ENCODE results near the gene ABCA1. TPM values are rescaled to one million over a fixed set of nuclear protein-coding genes. Genes with fewer than 3 reads are reported as not detected.
A peak's percentile ranks its signal among the peaks of the same experiment; 100 is the strongest.

ABCA1 gene
- total RNA-seq, 2 donors from 2014 or later: 7.9 to 19.2 TPM

DNA sequence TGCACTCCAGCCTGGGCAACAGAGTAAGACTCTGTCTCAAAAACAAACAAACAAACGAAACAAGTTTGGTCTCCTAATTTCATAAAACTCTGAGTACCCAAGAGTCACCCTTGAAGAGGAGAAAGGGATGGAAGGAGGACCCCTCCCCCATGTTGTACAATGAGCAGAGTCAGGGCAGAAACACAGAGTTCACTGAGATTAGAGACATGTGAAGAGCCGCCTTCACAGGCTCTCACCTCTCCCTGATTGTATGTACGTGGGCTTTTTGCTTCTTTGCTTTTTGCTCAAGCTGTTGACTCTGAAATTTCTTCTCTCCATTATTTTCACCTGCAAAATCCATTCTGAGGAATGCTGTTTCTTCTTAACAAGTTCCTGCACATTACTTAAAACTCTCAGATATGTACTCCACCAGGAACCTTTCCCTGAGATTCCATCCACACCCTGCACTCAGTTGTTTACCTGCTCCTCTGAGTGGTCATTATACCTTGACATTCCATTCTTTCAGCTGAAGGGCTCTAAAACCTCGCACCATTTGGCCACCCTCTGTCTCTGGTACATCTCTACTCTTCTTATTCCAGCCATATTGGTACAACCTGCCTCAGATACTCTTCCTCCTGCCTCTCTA lies 44.4 kb upstream of the ABCA1 start:
- DNase-seq (ENCODE audit: low spot score): no peak
- no peaks in the 10 kb centered on the region for H3K9me3 ChIP-seq
- no peaks in the 10 kb centered on the region for H3K27me3 ChIP-seq
- peaks cover 0 to 18% of the 10 kb centered on the region in 2 donors for H3K4me1 ChIP-seq
- no peaks in the 10 kb centered on the region for H3K36me3 ChIP-seq
- H3K27ac ChIP-seq: no peak overlapping the region
- no peak overlapping the region for H3K4me3 ChIP-seq
- TF ChIP-seq, protein P1, sequence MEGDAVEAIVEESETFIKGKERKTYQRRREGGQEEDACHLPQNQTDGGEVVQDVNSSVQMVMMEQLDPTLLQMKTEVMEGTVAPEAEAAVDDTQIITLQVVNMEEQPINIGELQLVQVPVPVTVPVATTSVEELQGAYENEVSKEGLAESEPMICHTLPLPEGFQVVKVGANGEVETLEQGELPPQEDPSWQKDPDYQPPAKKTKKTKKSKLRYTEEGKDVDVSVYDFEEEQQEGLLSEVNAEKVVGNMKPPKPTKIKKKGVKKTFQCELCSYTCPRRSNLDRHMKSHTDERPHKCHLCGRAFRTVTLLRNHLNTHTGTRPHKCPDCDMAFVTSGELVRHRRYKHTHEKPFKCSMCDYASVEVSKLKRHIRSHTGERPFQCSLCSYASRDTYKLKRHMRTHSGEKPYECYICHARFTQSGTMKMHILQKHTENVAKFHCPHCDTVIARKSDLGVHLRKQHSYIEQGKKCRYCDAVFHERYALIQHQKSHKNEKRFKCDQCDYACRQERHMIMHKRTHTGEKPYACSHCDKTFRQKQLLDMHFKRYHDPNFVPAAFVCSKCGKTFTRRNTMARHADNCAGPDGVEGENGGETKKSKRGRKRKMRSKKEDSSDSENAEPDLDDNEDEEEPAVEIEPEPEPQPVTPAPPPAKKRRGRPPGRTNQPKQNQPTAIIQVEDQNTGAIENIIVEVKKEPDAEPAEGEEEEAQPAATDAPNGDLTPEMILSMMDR (IDR thresholded peaks at IDR 0.05): no peak

DNA sequence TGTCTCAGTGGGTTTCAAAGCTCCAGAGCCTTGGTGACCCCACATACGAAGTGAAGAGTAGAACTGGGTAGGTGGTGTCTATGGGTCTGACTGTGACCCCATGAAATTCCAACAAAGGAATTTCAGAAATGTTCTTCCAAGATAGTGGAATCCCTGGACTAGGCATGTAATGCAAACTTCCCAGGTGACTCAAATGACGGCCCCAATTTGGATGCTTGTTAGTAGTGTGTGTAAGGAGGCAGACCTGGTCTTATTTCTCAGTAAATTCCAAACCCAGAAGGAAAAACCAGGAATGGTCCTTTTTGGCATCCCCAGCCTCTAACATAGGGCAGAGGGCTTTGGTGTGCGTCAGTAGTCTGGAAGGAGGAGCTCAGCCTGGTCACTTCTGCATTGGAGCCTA lies 43.6 kb upstream of the ABCA1 start:
- TF ChIP-seq, protein P1 (IDR thresholded peaks at IDR 0.05): no peak
- H3K27ac ChIP-seq: no peak overlapping the region
- H3K36me3 ChIP-seq: no peaks in the 10 kb centered on the region
- no peaks in the 10 kb centered on the region for H3K9me3 ChIP-seq
- H3K4me1 ChIP-seq: peaks cover 0 to 18% of the 10 kb centered on the region in 2 donors
- no peak for DNase-seq (ENCODE audit: low spot score)
- no peak overlapping the region for H3K4me3 ChIP-seq
- H3K27me3 ChIP-seq: no peaks in the 10 kb centered on the region

DNA sequence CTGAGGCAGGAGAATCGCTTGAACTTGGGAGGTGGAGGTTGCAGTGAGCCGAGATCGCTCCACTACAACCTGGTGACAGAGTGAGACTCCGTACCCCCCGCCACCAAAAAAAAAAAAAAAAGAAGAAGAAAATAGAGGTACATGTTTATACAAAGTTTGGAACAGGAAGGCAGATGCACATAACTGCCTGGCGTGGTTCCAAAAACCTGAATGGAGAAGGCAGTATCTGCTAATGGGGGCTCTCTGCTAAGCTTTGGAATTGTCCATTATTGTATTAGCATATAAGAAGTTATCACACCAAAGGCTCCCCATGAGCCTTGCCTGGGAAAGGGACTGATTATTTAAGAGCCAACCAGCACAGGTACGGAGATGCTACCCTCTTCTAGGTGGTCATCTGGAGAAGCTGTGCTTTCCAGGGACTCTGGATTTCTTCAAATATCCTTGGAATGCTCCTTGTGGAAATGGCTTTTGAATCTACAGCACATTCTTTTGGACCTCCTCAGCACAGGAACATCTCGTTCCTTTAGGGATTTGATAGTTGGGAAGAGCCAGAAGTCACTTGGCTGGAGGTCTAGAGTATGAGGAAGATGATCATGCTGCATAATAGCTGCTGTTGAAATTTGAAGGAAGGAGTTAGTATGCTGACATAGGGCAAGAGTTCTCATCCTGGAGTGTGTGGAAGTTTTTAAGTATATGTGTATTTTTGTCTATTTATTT lies 42.5 kb upstream of the ABCA1 start:
- H3K36me3 ChIP-seq: no peaks in the 10 kb centered on the region
- H3K27ac ChIP-seq: no peak overlapping the region
- peaks cover 0 to 18% of the 10 kb centered on the region in 2 donors for H3K4me1 ChIP-seq
- DNase-seq (ENCODE audit: low spot score): no peak
- TF ChIP-seq, protein P1 (IDR thresholded peaks at IDR 0.05): no peak
- no peaks in the 10 kb centered on the region for H3K27me3 ChIP-seq
- H3K9me3 ChIP-seq: no peaks in the 10 kb centered on the region
- no peak overlapping the region for H3K4me3 ChIP-seq

DNA sequence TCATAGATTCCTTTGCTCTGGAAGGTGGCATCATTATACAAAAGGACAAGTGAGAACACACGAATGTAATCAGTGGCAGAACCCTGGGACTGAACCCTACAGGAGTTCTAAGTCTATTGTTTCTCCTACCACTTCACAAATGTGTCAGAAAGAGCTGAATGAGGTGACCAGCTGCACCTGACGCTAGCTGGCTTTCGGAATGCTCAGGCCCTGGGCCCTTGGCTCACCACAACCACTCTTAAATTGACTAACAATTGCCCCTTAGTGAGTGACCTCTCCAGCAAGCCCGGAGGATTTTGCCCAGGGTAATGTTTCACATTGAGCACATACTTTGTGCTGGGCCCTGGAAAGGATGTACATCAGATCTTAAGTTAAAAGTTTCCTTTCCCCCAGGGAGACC lies 41.2 kb upstream of the ABCA1 start:
- peak overlapping the region; percentile 90 to 91 for H3K27ac ChIP-seq
- H3K4me3 ChIP-seq: peak overlapping the region in 1 of 2 donors; percentile 61
- H3K4me1 ChIP-seq: peaks cover 0 to 18% of the 10 kb centered on the region in 2 donors
- DNase-seq (ENCODE audit: low spot score): no peak
- H3K36me3 ChIP-seq: no peaks in the 10 kb centered on the region
- TF ChIP-seq, protein P1 (IDR thresholded peaks at IDR 0.05): no peak
- H3K27me3 ChIP-seq: no peaks in the 10 kb centered on the region
- H3K9me3 ChIP-seq: no peaks in the 10 kb centered on the region

DNA sequence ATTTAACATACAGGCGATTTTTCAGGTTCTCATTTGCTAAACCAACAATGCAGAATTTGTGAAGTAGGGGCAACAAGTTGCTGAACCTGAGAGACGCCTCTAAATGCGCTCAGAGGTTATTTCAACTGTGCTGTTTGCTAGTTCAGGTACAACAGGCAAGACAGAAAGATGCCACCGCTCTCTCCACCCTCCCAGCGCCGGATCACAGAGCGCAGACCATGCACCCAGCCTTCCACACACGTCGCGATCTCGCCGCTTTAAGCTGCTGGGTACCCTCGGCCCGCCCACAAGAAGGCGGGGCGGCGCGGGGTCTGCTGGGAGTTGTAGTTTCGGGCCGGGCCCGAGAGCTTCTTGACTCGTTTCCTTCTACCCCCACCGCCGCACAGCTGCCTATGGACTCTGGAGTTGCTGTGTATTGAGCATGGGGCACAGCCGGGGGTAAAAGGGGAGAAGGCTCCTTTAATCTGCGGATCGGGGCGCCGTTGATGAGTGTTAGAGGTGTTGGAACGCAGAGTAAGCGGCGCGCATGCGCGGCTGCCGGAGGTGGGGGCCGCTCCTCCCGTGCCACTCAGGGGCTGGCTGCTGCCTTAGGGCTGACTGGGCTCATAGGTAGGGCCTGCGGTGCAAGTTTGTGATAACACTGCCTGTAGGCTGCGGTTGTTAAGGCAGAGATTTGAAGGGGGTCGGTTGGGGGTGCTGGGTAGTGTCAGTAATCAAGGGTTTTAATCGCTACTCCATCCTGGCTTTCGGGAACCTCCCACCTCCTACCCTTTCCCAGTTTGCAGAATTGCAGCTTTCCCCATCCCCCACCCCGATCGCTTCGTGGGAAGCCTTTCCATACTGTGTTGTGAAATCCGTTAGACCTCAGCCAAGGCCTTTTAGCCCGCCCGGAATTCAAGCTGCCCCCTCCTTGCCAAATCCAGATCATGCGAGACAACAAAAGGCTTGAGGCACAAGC lies 40.3 kb upstream of the ABCA1 start:
- TF ChIP-seq, protein P1 (IDR thresholded peaks at IDR 0.05): no peak
- H3K4me3 ChIP-seq: peak overlapping the region; percentile 61 to 70
- peak; percentile 91 for DNase-seq (ENCODE audit: low spot score)

More for the DNA sequence above, 40.3 kb upstream of the ABCA1 start:
- Histone ChIP-seq H3K4me1 (peaks cover 0 to 18% of the 10 kb centered on the region in 2 donors), H3K27me3 (no peaks in the 10 kb centered on the region), H3K27ac (peak overlapping the region; percentile 90 to 91), H3K36me3 (no peaks in the 10 kb centered on the region), H3K9me3 (no peaks in the 10 kb centered on the region)
